HL-60 (cell line): ENCODE measurements around the gene DENND5A.

Experiments used
- CTCF ChIP-seq: IDR thresholded peaks from one replicate; pipeline ENCODE4 v1.5.1; 2011; ENCODE audit warnings: low read length, control low read depth, inconsistent platforms; ENCODE audit not compliant: insufficient read depth
- GABPA ChIP-seq: IDR thresholded peaks from 2 replicates; pipeline ENCODE4 v1.6.1; 2012; ENCODE audit warnings: low read depth
- POLR2AphosphoS5 ChIP-seq: IDR thresholded peaks from 2 replicates; pipeline ENCODE4 v1.6.1; 2012; ENCODE audit warnings: low read depth
- REST ChIP-seq: IDR thresholded peaks from 2 replicates; pipeline ENCODE4 v1.6.1; 2012; ENCODE audit warnings: low read depth; ENCODE audit not compliant: insufficient replicate concordance
- SPI1 ChIP-seq: IDR thresholded peaks from 2 replicates; pipeline ENCODE4 v1.6.1; 2012; ENCODE audit warnings: low read depth, mild to moderate bottlenecking, borderline replicate concordance

GRCh38 chr11:9126636-9127035, 138.5 kb downstream of the DENND5A start:
- TF ChIP-seq CTCF = no peak
- no peak for TF ChIP-seq REST
- TF ChIP-seq POLR2AphosphoS5 = no peak
- TF ChIP-seq SPI1 = no peak
- TF ChIP-seq GABPA = no peak
